ENCODE data around the gene SRM. TPM values are rescaled to one million over a fixed set of nuclear protein-coding genes. Genes with fewer than 3 reads are reported as not detected.

The SRM gene
- polyA plus RNA-seq, 1 donor from 2014 or later: 22.9 TPM

DNA sequence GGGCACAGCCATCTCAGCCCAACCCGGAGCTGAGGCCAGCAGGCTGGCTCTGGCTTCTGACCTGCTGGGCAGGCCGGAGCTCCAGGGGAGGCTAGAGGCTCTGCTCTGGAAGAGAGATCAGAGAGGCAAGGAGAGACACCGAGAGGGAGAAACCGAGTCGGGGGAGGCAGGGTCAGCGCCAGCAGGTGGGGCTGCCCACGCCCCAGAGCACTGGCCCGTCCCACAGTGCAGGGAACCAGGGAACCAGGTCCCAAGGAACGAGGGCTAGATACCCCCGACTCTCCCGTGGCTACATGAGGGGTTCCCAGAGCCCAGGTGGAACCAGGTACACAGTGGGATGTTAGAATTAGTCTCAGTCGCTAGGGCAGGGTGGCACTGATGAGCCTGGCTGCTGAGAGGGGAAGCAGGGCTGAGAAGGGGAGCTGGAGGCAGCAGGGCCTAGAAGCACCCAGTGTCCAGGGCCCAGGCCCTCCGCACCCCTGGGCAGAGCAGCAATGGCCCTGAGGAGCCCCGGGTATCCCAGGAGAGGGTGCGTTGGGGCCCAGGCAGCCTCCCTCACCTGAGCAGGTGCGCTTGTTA, 14.9 kb downstream of the SRM start:
- Histone ChIP-seq H3F3A (ENCODE audit: insufficient read depth, low read length, poor library complexity, severe bottlenecking) (no peaks in the 10 kb centered on the region), H2AFZ (ENCODE audit: low read depth, low read length) (no peak overlapping the region), H4K20me1 (ENCODE audit: insufficient read depth) (no peaks in the 10 kb centered on the region), H3K36me3 (ENCODE audit: insufficient read depth, low read length) (no peaks in the 10 kb centered on the region), H3K79me2 (replicated peaks; ENCODE audit: insufficient read depth, low read length) (no peaks in the 10 kb centered on the region), H3K4me3 (ENCODE audit: low read length) (no peak overlapping the region), H3K9me3 (ENCODE audit: low read length) (no peaks in the 10 kb centered on the region), H3K4me2 (ENCODE audit: low read length) (no peak overlapping the region), H3K27ac (ENCODE audit: low read length) (no peak overlapping the region), H3K9me2 (ENCODE audit: insufficient read depth, low read length) (no peaks in the 10 kb centered on the region), H3K27me3 (ENCODE audit: insufficient read depth, low read depth, low read length) (no peaks in the 10 kb centered on the region), H3K9ac (ENCODE audit: low read length) (no peak overlapping the region)
- TF ChIP-seq EP300 (conservative IDR thresholded peaks at IDR 0.05; ENCODE audit: poor library complexity, severe bottlenecking): no peak
- TF ChIP-seq, protein P1, sequence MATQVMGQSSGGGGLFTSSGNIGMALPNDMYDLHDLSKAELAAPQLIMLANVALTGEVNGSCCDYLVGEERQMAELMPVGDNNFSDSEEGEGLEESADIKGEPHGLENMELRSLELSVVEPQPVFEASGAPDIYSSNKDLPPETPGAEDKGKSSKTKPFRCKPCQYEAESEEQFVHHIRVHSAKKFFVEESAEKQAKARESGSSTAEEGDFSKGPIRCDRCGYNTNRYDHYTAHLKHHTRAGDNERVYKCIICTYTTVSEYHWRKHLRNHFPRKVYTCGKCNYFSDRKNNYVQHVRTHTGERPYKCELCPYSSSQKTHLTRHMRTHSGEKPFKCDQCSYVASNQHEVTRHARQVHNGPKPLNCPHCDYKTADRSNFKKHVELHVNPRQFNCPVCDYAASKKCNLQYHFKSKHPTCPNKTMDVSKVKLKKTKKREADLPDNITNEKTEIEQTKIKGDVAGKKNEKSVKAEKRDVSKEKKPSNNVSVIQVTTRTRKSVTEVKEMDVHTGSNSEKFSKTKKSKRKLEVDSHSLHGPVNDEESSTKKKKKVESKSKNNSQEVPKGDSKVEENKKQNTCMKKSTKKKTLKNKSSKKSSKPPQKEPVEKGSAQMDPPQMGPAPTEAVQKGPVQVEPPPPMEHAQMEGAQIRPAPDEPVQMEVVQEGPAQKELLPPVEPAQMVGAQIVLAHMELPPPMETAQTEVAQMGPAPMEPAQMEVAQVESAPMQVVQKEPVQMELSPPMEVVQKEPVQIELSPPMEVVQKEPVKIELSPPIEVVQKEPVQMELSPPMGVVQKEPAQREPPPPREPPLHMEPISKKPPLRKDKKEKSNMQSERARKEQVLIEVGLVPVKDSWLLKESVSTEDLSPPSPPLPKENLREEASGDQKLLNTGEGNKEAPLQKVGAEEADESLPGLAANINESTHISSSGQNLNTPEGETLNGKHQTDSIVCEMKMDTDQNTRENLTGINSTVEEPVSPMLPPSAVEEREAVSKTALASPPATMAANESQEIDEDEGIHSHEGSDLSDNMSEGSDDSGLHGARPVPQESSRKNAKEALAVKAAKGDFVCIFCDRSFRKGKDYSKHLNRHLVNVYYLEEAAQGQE (IDR thresholded peaks at IDR 0.05; ENCODE audit: borderline replicate concordance): no peak
- no peak for TF ChIP-seq POLR2AphosphoS5 (IDR thresholded peaks at IDR 0.05)

DNA sequence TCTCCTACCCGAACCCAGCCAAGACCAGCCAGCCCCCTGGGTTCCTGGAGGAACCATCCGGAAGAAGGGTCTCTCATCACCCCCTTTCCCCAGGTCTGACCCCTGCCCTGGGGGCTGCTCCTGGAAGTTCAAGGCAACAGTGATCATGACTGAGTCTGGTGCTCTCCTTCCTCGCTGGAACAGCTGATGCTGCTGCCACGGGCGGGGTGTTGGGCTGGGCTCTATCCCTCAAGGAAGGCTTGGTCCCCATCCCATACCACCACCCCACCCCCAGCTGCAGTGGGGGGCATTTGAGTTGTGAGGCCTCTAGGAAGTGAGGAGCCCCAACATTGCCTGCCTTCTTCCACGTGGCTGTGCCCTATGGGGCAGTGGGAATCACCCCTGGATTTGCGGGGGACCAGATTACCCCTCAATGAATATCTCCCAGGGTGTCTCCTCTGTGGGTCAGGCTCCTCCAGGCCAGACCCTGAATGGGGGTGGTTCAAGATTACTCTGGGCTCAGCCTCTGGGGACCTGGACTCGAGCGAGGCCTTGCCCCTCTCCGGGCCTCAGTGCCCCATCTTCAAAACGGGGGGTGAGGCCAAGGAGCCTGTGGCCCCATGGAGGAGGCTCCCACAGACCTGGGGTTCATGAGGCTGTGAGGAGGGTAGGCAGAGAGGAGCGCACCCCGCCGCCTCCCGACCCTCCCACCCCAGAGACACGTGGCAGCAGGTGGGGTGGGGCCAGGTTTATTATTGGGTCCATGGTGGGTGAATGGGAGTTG, 15.6 kb downstream of the SRM start:
- Histone ChIP-seq H3K9me2 (ENCODE audit: insufficient read depth, low read length) (no peaks in the 10 kb centered on the region), H3F3A (ENCODE audit: insufficient read depth, low read length, poor library complexity, severe bottlenecking) (no peaks in the 10 kb centered on the region), H3K4me2 (ENCODE audit: low read length) (no peak overlapping the region), H3K36me3 (ENCODE audit: insufficient read depth, low read length) (no peaks in the 10 kb centered on the region), H3K27me3 (ENCODE audit: insufficient read depth, low read depth, low read length) (no peaks in the 10 kb centered on the region), H3K9me3 (ENCODE audit: low read length) (no peaks in the 10 kb centered on the region), H3K9ac (ENCODE audit: low read length) (no peak overlapping the region), H3K79me2 (replicated peaks; ENCODE audit: insufficient read depth, low read length) (no peaks in the 10 kb centered on the region), H3K27ac (ENCODE audit: low read length) (no peak overlapping the region), H4K20me1 (ENCODE audit: insufficient read depth) (no peaks in the 10 kb centered on the region), H3K4me3 (ENCODE audit: low read length) (no peak overlapping the region), H2AFZ (ENCODE audit: low read depth, low read length) (no peak overlapping the region)
- TF ChIP-seq RAD21 (conservative IDR thresholded peaks at IDR 0.05) (no peak), TAF1 (IDR thresholded peaks at IDR 0.05; ENCODE audit: low read depth) (no peak), EP300 (conservative IDR thresholded peaks at IDR 0.05; ENCODE audit: poor library complexity, severe bottlenecking) (no peak), MXI1 (conservative IDR thresholded peaks at IDR 0.05; ENCODE audit: poor library complexity, severe bottlenecking) (no peak), EZH2 (IDR thresholded peaks at IDR 0.05; ENCODE audit: borderline replicate concordance, insufficient read depth, low read length, poor library complexity, severe bottlenecking) (no peak), POLR2AphosphoS5 (IDR thresholded peaks at IDR 0.05) (no peak), SMC3 (conservative IDR thresholded peaks at IDR 0.05; ENCODE audit: poor library complexity) (no peak)
- TF ChIP-seq, protein P2, sequence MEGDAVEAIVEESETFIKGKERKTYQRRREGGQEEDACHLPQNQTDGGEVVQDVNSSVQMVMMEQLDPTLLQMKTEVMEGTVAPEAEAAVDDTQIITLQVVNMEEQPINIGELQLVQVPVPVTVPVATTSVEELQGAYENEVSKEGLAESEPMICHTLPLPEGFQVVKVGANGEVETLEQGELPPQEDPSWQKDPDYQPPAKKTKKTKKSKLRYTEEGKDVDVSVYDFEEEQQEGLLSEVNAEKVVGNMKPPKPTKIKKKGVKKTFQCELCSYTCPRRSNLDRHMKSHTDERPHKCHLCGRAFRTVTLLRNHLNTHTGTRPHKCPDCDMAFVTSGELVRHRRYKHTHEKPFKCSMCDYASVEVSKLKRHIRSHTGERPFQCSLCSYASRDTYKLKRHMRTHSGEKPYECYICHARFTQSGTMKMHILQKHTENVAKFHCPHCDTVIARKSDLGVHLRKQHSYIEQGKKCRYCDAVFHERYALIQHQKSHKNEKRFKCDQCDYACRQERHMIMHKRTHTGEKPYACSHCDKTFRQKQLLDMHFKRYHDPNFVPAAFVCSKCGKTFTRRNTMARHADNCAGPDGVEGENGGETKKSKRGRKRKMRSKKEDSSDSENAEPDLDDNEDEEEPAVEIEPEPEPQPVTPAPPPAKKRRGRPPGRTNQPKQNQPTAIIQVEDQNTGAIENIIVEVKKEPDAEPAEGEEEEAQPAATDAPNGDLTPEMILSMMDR (IDR thresholded peaks at IDR 0.05; ENCODE audit: poor library complexity, severe bottlenecking): no peak
- TF ChIP-seq, protein P1 (IDR thresholded peaks at IDR 0.05; ENCODE audit: borderline replicate concordance): no peak

All from neural cell (in vitro differentiated cells).